OCI-LY7 (cell line): ENCODE measurements around the gene SPAG4. TPM values are rescaled to one million over a fixed set of nuclear protein-coding genes. Genes with fewer than 3 reads are reported as not detected.

Source experiments
- BruUV-seq: library from RNA; stranded (reverse); fragments of 400-500 nt; replicated peaks from 2 replicates; lab custom pipeline; 2021; lab: Mats Ljungman, UMichigan
- CTCF ChIA-PET: fragments of 300-600 bp; sonication (Branson Sonifier 250); formaldehyde crosslinking; loops from one replicate; lab custom pipeline; 2022; ENCODE audit warnings: antibody characterized with exemption; ENCODE audit not compliant: unreplicated experiment; lab: Charles Lee
- POLR2A ChIA-PET: fragments of 300-600 bp; sonication (Branson Sonifier 250); formaldehyde crosslinking; loops from one replicate; lab custom pipeline; 2022; ENCODE audit warnings: antibody characterized with exemption; lab: Charles Lee
- DNase-seq: peaks from one replicate; pipeline ENCODE4 v3.0.0-alpha.2; 2015; ENCODE audit warnings: low spot score
- H2AFZ ChIP-seq: fragments of 200-600 bp; sonication (generic), shearing (Covaris generic); 2 replicates; pipeline ENCODE4 v1.6.1; 2014; ENCODE audit warnings: mild to moderate bottlenecking, antibody characterized with exemption, low read length, moderate library complexity
- H3K27ac ChIP-seq: fragments of 200-600 bp; sonication (generic); 2 replicates; pipeline ENCODE4 v1.5.1; 2014; ENCODE audit warnings: mixed run types, low read depth, mild to moderate bottlenecking, moderate library complexity, low read length, inconsistent platforms; ENCODE audit not compliant: poor library complexity, severe bottlenecking
- H3K36me3 ChIP-seq: fragments of 200-600 bp; sonication (generic); 2 replicates; pipeline ENCODE4 v1.6.1; 2014; ENCODE audit warnings: mild to moderate bottlenecking, antibody characterized with exemption, low read length, moderate library complexity, mixed read lengths; ENCODE audit not compliant: insufficient read depth
- H3K4me1 ChIP-seq: fragments of 200-600 bp; sonication (generic); 2 replicates; pipeline ENCODE4 v1.5.1; 2014; ENCODE audit warnings: mild to moderate bottlenecking, low read length; ENCODE audit not compliant: insufficient read depth, poor library complexity, severe bottlenecking
- H3K4me2 ChIP-seq: fragments of 200-600 bp; sonication (generic); 2 replicates; pipeline ENCODE4 v1.6.1; 2014; ENCODE audit warnings: mild to moderate bottlenecking, low read length
- H3K4me3 ChIP-seq: fragments of 200-600 bp; sonication (generic); 2 replicates; pipeline ENCODE4 v1.5.1; 2014; ENCODE audit warnings: mild to moderate bottlenecking, low read depth, low read length; ENCODE audit not compliant: poor library complexity, severe bottlenecking
- H3K79me2 ChIP-seq: fragments of 200-600 bp; sonication (generic); 2 replicates; pipeline ENCODE4 v1.6.1; 2016; ENCODE audit warnings: low read depth, mild to moderate bottlenecking, low read length, moderate library complexity, mixed read lengths; ENCODE audit not compliant: insufficient read depth
- H3K9me2 ChIP-seq: fragments of 200-600 bp; sonication (generic); 2 replicates; pipeline ENCODE4 v1.6.1; 2016; ENCODE audit warnings: mild to moderate bottlenecking, low read length, mixed read lengths; ENCODE audit not compliant: insufficient read depth
- H3K9me3 ChIP-seq: fragments of 200-600 bp; sonication (generic); 2 replicates; pipeline ENCODE4 v1.6.1; 2014; ENCODE audit warnings: mild to moderate bottlenecking, mixed run types, low read length, mixed read lengths
- H4K20me1 ChIP-seq: fragments of 200-600 bp; sonication (generic); 2 replicates; pipeline ENCODE4 v1.6.1; 2014; ENCODE audit warnings: mild to moderate bottlenecking, antibody characterized with exemption, low read length, moderate library complexity, mixed read lengths; ENCODE audit not compliant: insufficient read depth
- CTCF ChIP-seq: fragments of 200-600 bp; sonication (generic); conservative IDR thresholded peaks from 2 replicates; pipeline ENCODE4 v1.5.1; 2014; ENCODE audit warnings: mild to moderate bottlenecking, antibody characterized with exemption, low read length, moderate library complexity, mixed read lengths
- EZH2phosphoT487 ChIP-seq: fragments of 200-600 bp; sonication (generic); IDR thresholded peaks from 2 replicates; pipeline ENCODE4 v1.6.1; 2018; ENCODE audit warnings: low read depth, borderline replicate concordance, mild to moderate bottlenecking, mixed run types, antibody characterized with exemption, low read length, moderate library complexity, mixed read lengths
- intact Hi-C: fragments of 100-400 bp; cut with micrococcal nuclease; formaldehyde crosslinking; loops from one replicate; pipeline ENCODE4 v1.10.0; 2022; ENCODE audit not compliant: unreplicated experiment
- total RNA-seq, 2 experiments: library from RNA; depleted of rRNA in 1 of 2; stranded (reverse); fragments of >200 nt in 1 of 2; shearing (Covaris generic) in 1 of 2; gene quantifications; 2 replicates each; pipeline ENCODE4 v1.2.3, GENCODE V29; 2014 to 2022

Gene SPAG4
- total RNA-seq, 2 experiments from 2014 or later = 24.7 to 64.2 TPM

GRCh38 chr20:35661053-35661452 lies 45.4 kb downstream of the SPAG4 start:
- Histone ChIP-seq H4K20me1 (peaks cover 61% of the 10 kb centered on the region), H3K79me2 (peaks cover 87% of the 10 kb centered on the region), H3K4me3 (peak overlapping the region; percentile 76), H3K36me3 (peaks cover 59% of the 10 kb centered on the region), H2AFZ (no peak overlapping the region), H3K27ac (no peak overlapping the region), H3K9me3 (no peaks in the 10 kb centered on the region; the same call in 1 of the 2 replicates), H3K9me2 (no peaks in the 10 kb centered on the region), H3K4me1 (peaks cover 47% of the 10 kb centered on the region), H3K4me2 (peak overlapping the region; percentile 96)
- TF ChIP-seq CTCF (no peak), EZH2phosphoT487 (no peak)
- ChIA-PET CTCF (no interaction called here), POLR2A (interaction anchor here (0.5 to 0.8 kb wide), 3 partner anchors 9 to 1131 kb away, joined by 3 to 4 read pairs (median 3); no protein-coding TSS in a partner anchor)
- intact Hi-C loops = loop anchor here (5.0 to 10.0 kb wide), 2 partner anchors 81 to 96 kb away; partner anchors contain the start of gene RBM39
- no TSS peak for BruUV-seq
- DNase-seq = no peak

GRCh38 chr20:35661908-35662307 lies 46.3 kb downstream of the SPAG4 start:
- TF ChIP-seq EZH2phosphoT487 = no peak
- no peak for TF ChIP-seq CTCF
- Histone ChIP-seq H2AFZ (no peak overlapping the region), H3K9me3 (no peaks in the 10 kb centered on the region; the same call in 1 of the 2 replicates), H3K9me2 (no peaks in the 10 kb centered on the region), H4K20me1 (peaks cover 56% of the 10 kb centered on the region), H3K27ac (no peak overlapping the region), H3K4me1 (peaks cover 46% of the 10 kb centered on the region), H3K36me3 (peaks cover 51% of the 10 kb centered on the region), H3K4me2 (peak overlapping the region; percentile 96), H3K79me2 (peaks cover 78% of the 10 kb centered on the region), H3K4me3 (peak overlapping the region; percentile 76)
- CTCF ChIA-PET = no interaction called here
- no peak for DNase-seq
- BruUV-seq = no TSS peak
- POLR2A ChIA-PET = interaction anchor here (0.6 kb wide), 1 partner anchor 121 kb away, joined by 3 read pairs; no protein-coding TSS in a partner anchor
- intact Hi-C loops = loop anchor here (5.0 to 10.0 kb wide), 2 partner anchors 80 to 97 kb away; partner anchors contain the start of gene RBM39

GRCh38 chr20:35662551-35662950 lies 46.9 kb downstream of the SPAG4 start:
- TF ChIP-seq CTCF (no peak), EZH2phosphoT487 (no peak)

More at GRCh38 chr20:35662551-35662950, 46.9 kb downstream of the SPAG4 start:
- no peak for DNase-seq
- peak overlapping the region; percentile 76 for H3K4me3 ChIP-seq
- peaks cover 46% of the 10 kb centered on the region for H3K36me3 ChIP-seq
- H4K20me1 ChIP-seq = peaks cover 50% of the 10 kb centered on the region
- CTCF ChIA-PET = no interaction called here
- H3K4me1 ChIP-seq = peaks cover 39% of the 10 kb centered on the region
- POLR2A ChIA-PET = interaction anchor here (0.5 kb wide), 1 partner anchor 31 kb away, joined by 3 read pairs; no protein-coding TSS in a partner anchor
- no peak overlapping the region for H3K27ac ChIP-seq
- peaks cover 72% of the 10 kb centered on the region for H3K79me2 ChIP-seq
- no peak overlapping the region for H2AFZ ChIP-seq
- intact Hi-C loops = loop anchor here (5.0 to 10.0 kb wide), 2 partner anchors 80 to 98 kb away; partner anchors contain the start of gene RBM39
- no TSS peak for BruUV-seq
- H3K4me2 ChIP-seq = peak overlapping the region; percentile 96
- no peaks in the 10 kb centered on the region for H3K9me2 ChIP-seq
- H3K9me3 ChIP-seq = no peaks in the 10 kb centered on the region; the same call in 1 of the 2 replicates
